Kidney epithelial cell (primary cell): Measurements from ENCODE around the gene RASEF. TPM values are rescaled to one million over a fixed set of nuclear protein-coding genes. Genes with fewer than 3 reads are reported as not detected.

Experiments used
- DNase-seq: peaks from one replicate; pipeline ENCODE4 v3.0.0-alpha.2; 2010; ENCODE audit warnings: low read depth
- H3K27me3 ChIP-seq: 2 replicates; pipeline ENCODE4 v1.6.0; 2011; ENCODE audit warnings: low read length; ENCODE audit not compliant: control insufficient read depth, insufficient read depth
- H3K36me3 ChIP-seq: 2 replicates; pipeline ENCODE4 v1.5.1; 2011; ENCODE audit warnings: low read length; ENCODE audit not compliant: control insufficient read depth, insufficient read depth
- H3K4me3 ChIP-seq: 2 replicates; pipeline ENCODE4 v1.5.1; 2011; ENCODE audit warnings: low read depth, mild to moderate bottlenecking, control low read depth, low read length
- total RNA-seq: library from RNA; depleted of rRNA; stranded (reverse); fragments of >200 nt; gene quantifications from 2 replicates; pipeline ENCODE4 v1.2.3, GENCODE V29; 2015
- TF ChIP-seq, protein P1 (sequence below): IDR thresholded peaks from 2 replicates; pipeline ENCODE4 v1.5.1; 2011; ENCODE audit warnings: mild to moderate bottlenecking, moderate library complexity, low read length, control low read depth, inconsistent platforms; ENCODE audit not compliant: insufficient read depth, poor library complexity, severe bottlenecking

The RASEF gene
- total RNA-seq, result 9.5 and 10.2 TPM in 2 replicates

DNA sequence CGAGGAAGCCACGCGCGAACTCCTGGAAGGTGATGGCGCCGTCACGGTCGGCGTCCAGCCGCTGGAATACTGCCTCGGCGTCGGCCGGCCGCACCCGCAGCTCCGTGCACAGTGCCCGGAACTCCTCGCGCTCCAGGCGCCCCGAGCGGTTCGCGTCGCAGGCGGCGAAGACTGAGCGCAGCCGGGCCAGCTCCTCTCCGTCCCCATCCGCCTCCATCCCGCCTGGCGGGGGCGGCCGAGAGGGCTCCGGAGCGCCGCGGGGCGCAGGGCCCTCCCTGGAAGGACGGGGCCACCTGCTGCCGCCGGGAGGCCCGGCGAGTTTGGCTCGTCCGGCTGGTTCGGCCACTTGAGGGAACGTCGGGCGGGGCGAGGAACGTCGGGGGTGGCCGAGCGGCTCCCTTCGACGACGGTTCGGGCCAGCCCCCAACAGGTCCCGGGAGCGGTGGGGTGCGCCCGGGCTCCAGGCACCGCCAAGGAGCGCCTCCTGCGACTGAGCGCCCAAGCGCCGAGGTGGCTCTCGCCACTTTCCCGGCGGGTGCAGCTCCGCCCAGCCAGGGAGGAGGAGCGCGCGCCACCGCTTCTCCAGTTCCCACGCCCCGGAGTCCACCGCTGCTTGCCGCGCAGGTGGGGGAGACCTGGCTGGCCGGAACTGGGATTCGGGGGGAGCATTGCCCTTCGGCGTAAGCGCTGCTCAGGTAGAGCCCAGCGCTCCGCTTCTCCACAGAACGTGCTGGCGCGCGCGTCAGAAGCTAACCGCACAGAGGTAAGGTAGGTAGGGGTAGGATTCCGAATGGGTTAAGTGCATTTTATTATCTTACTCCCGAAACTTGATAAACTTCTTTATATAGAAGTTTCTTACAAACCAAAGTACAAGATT lies at the start of gene RASEF:
RASEF (minus strand) TSS at position 492 of the 877 bp plus-strand sequence; CDS start at position 217, 275 bp downstream.
- peak within 1 kb of the TSS; percentile 82 for H3K4me3 ChIP-seq
- no peak for DNase-seq
- TF ChIP-seq, protein P1, sequence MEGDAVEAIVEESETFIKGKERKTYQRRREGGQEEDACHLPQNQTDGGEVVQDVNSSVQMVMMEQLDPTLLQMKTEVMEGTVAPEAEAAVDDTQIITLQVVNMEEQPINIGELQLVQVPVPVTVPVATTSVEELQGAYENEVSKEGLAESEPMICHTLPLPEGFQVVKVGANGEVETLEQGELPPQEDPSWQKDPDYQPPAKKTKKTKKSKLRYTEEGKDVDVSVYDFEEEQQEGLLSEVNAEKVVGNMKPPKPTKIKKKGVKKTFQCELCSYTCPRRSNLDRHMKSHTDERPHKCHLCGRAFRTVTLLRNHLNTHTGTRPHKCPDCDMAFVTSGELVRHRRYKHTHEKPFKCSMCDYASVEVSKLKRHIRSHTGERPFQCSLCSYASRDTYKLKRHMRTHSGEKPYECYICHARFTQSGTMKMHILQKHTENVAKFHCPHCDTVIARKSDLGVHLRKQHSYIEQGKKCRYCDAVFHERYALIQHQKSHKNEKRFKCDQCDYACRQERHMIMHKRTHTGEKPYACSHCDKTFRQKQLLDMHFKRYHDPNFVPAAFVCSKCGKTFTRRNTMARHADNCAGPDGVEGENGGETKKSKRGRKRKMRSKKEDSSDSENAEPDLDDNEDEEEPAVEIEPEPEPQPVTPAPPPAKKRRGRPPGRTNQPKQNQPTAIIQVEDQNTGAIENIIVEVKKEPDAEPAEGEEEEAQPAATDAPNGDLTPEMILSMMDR, result peak; percentile 15
- no peaks in the 10 kb centered on the region for H3K36me3 ChIP-seq
- H3K27me3 ChIP-seq, result no peaks in the 10 kb centered on the region

GRCh38 chr9:83111169-83111568 lies 48.2 kb upstream of the RASEF start:
- H3K27me3 ChIP-seq, result no peaks in the 10 kb centered on the region
- no peak for DNase-seq
- TF ChIP-seq, protein P1, result no peak
- H3K4me3 ChIP-seq, result no peak overlapping the region
- no peaks in the 10 kb centered on the region for H3K36me3 ChIP-seq

DNA sequence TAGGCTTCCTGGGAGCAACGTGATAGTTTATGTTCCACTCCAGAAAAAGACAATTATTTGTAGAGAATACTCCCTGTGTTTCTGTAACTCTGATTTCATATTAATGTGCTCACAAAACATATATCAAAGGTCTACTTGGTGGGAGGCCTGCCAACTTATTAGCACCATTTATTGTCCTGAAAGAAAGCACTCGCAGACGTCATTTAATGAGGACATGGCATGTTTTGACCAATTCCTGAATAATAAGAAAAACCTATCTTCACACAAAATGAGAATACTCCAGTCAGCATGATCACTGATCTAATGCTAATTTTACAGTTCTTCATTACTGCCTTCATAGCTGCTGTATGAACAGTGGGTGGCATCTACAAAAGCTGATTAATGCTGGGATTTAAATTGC lies 46.4 kb upstream of the RASEF start:
- TF ChIP-seq, protein P1, result no peak
- H3K4me3 ChIP-seq, result no peak overlapping the region
- no peaks in the 10 kb centered on the region for H3K36me3 ChIP-seq
- no peak for DNase-seq
- no peaks in the 10 kb centered on the region for H3K27me3 ChIP-seq

DNA sequence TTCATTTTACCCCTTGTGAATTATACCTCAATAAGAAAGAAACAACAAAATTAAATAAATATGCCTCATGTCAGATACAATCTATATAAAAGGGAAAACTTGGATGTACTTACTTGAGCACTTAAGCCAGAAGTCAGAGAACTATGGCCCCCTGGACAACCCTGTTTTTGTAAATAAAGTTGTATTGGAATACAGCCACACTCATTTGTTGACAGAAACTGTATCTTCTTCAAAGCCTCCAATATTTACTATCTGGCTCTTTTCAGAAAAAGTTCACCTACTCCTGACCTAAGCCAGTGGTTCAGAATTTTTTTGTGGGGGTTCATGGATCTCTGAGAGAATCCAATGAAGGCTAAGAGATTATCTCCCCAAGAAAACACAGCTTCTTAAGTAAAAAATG lies 45.3 kb upstream of the RASEF start:
- no peak overlapping the region for H3K4me3 ChIP-seq

GRCh38 chr9:83106772-83107171 lies 43.8 kb upstream of the RASEF start:
- no peaks in the 10 kb centered on the region for H3K27me3 ChIP-seq
- no peak for DNase-seq
- H3K36me3 ChIP-seq, result no peaks in the 10 kb centered on the region
- no peak overlapping the region for H3K4me3 ChIP-seq
- TF ChIP-seq, protein P1, result no peak

More for the DNA sequence above, 45.3 kb upstream of the RASEF start:
- DNase-seq, result no peak
- TF ChIP-seq, protein P1, result no peak
- Histone ChIP-seq H3K27me3 (no peaks in the 10 kb centered on the region), H3K36me3 (no peaks in the 10 kb centered on the region)
